ENCODE data around the gene OR2A12.
"Not testable (repeated sequence)": the region's sequence is repeated elsewhere in the genome, so short reads cannot be mapped to it uniquely, and the experiment has no call there.

Gene OR2A12

GRCh38 chr7:144085978-144086377 lies at the start of gene OR2A12:
TSS of gene OR2A12 (plus strand) at chr7:144086278. CDS start at chr7:144095108, 8,830 bp downstream.
- DNase-seq (ENCODE audit: low read depth), result no peak
- H3K4me3 ChIP-seq (ENCODE audit: low read depth, low read length), result no peak within 1 kb of the TSS

- no peak overlapping the region for H3K4me3 ChIP-seq (ENCODE audit: low read depth, low read length)
- no peak for DNase-seq (ENCODE audit: low read depth)
Measured at GRCh38 chr7:144036302-144036885, 49.7 kb upstream of the OR2A12 start.

- DNase-seq (ENCODE audit: low read depth), result no peak
- no peak overlapping the region for H3K4me3 ChIP-seq (ENCODE audit: low read depth, low read length)
Measured at GRCh38 chr7:144037414-144038035, 48.6 kb upstream of the OR2A12 start.

GRCh38 chr7:144038887-144039286 lies 47.2 kb upstream of the OR2A12 start:
- no peak for DNase-seq (ENCODE audit: low read depth)
- H3K4me3 ChIP-seq (ENCODE audit: low read depth, low read length), result no peak overlapping the region

GRCh38 chr7:144048648-144049047 lies 37.4 kb upstream of the OR2A12 start, which contains the start of gene OR2A5:
TSS of gene OR2A5 (plus strand) at chr7:144048948. CDS start at chr7:144050402, 1,454 bp downstream.
- DNase-seq (ENCODE audit: low read depth), result no peak
- no peak within 1 kb of the TSS for H3K4me3 ChIP-seq (ENCODE audit: low read depth, low read length)

GRCh38 chr7:144049491-144049890 lies 36.6 kb upstream of the OR2A12 start:
- DNase-seq (ENCODE audit: low read depth), result no peak

GRCh38 chr7:144050093-144050492 lies 36.0 kb upstream of the OR2A12 start:
- H3K4me3 ChIP-seq (ENCODE audit: low read depth, low read length), result no peak overlapping the region
- no peak for DNase-seq (ENCODE audit: low read depth)

More at GRCh38 chr7:144049491-144049890, 36.6 kb upstream of the OR2A12 start:
- no peak overlapping the region for H3K4me3 ChIP-seq (ENCODE audit: low read depth, low read length)

GRCh38 chr7:144050884-144051283 lies 35.2 kb upstream of the OR2A12 start:
- DNase-seq (ENCODE audit: low read depth), result not testable (repeated sequence)

GRCh38 chr7:144057954-144058353 lies 28.1 kb upstream of the OR2A12 start:
- no peak overlapping the region for H3K4me3 ChIP-seq (ENCODE audit: low read depth, low read length)
- no peak for DNase-seq (ENCODE audit: low read depth)

More at GRCh38 chr7:144050884-144051283, 35.2 kb upstream of the OR2A12 start:
- H3K4me3 ChIP-seq (ENCODE audit: low read depth, low read length), result not testable (repeated sequence)

- H3K4me3 ChIP-seq (ENCODE audit: low read depth, low read length), result no peak overlapping the region
- no peak for DNase-seq (ENCODE audit: low read depth)
Measured at GRCh38 chr7:144063710-144064109, 22.4 kb upstream of the OR2A12 start.

- no peak within 1 kb of the TSS for H3K4me3 ChIP-seq (ENCODE audit: low read depth, low read length)
- no peak for DNase-seq (ENCODE audit: low read depth)
Measured at GRCh38 chr7:144069511-144069910, 16.6 kb upstream of the OR2A12 start, which contains the start of gene OR2A25. TSS of gene OR2A25 (plus strand) at chr7:144069811. CDS start at chr7:144074220, 4,409 bp downstream.

GRCh38 chr7:144069953-144070352 lies 16.1 kb upstream of the OR2A12 start:
- DNase-seq (ENCODE audit: low read depth), result no peak
- H3K4me3 ChIP-seq (ENCODE audit: low read depth, low read length), result no peak overlapping the region

- H3K4me3 ChIP-seq (ENCODE audit: low read depth, low read length), result no peak overlapping the region
- no peak for DNase-seq (ENCODE audit: low read depth)
Measured at GRCh38 chr7:144074374-144074773, 11.7 kb upstream of the OR2A12 start.

GRCh38 chr7:144086730-144087129 lies 652 bp downstream of the OR2A12 start:
- H3K4me3 ChIP-seq (ENCODE audit: low read depth, low read length), result no peak overlapping the region
- DNase-seq (ENCODE audit: low read depth), result no peak

- DNase-seq (ENCODE audit: low read depth), result no peak
- H3K4me3 ChIP-seq (ENCODE audit: low read depth, low read length), result no peak overlapping the region
Measured at GRCh38 chr7:144087230-144087629, 1.2 kb downstream of the OR2A12 start.

- H3K4me3 ChIP-seq (ENCODE audit: low read depth, low read length), result no peak overlapping the region
- DNase-seq (ENCODE audit: low read depth), result no peak
Measured at GRCh38 chr7:144090667-144091066, 4.6 kb downstream of the OR2A12 start.

- DNase-seq (ENCODE audit: low read depth), result no peak
- H3K4me3 ChIP-seq (ENCODE audit: low read depth, low read length), result no peak overlapping the region
Measured at GRCh38 chr7:144098776-144099175, 12.7 kb downstream of the OR2A12 start.

- H3K4me3 ChIP-seq (ENCODE audit: low read depth, low read length), result no peak overlapping the region
- DNase-seq (ENCODE audit: low read depth), result no peak
Measured at GRCh38 chr7:144100607-144101006, 14.5 kb downstream of the OR2A12 start.

GRCh38 chr7:144102041-144102440 lies 16.0 kb downstream of the OR2A12 start:
- no peak overlapping the region for H3K4me3 ChIP-seq (ENCODE audit: low read depth, low read length)
- DNase-seq (ENCODE audit: low read depth), result no peak

GRCh38 chr7:144105211-144105610 lies 19.1 kb downstream of the OR2A12 start:
- DNase-seq (ENCODE audit: low read depth), result no peak
- H3K4me3 ChIP-seq (ENCODE audit: low read depth, low read length), result no peak overlapping the region

- no peak within 1 kb of the TSS for H3K4me3 ChIP-seq (ENCODE audit: low read depth, low read length)
- no peak for DNase-seq (ENCODE audit: low read depth)
Measured at GRCh38 chr7:144109283-144109682, 23.2 kb downstream of the OR2A12 start, which contains the start of gene OR2A2. TSS of gene OR2A2 (plus strand) at chr7:144109583. CDS start at chr7:144109583, 0 bp downstream.

Measured in skeletal muscle cell (primary cell).